ENCODE data around the gene SBF2. TPM values are rescaled to one million over a fixed set of nuclear protein-coding genes. Genes with fewer than 3 reads are reported as not detected.
"Not testable (repeated sequence)": the region's sequence is repeated elsewhere in the genome, so short reads cannot be mapped to it uniquely, and the experiment has no call there.

The SBF2 gene
- total RNA-seq, 1 donor from 2014 or later = 24.0 TPM

DNA sequence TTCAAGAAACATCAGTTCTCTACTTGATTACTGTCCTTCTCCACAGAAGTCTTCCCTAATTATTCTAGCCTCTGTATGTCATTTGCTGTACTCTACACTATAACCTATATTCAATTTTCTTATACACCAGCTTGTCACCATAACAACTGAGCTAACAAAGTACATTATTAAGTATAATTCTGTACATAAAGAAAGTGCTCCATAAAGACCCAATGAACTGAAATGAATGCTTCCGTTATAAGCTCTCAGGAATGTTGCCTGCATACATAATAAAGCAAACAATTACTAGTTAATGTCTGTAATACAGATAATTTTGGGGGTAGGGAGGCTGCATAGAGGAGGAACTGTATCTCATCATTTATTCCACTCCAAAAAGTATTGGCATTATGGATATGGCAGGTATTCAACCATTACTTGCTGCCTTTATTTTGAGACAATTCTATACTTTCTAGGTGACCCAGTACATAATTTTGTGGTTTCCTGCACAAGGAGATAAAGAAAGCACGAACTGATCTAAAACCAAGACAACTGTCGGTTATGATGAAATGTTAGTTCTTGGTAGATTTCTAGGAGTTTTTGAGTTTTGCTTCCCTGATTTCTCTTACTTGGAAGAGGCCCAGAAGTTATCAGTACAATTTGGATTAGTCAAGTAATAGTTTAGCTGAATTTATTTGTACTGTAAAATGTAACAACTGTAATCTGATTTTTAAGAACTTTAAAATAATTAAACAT lies 202.5 kb downstream of the SBF2 start:
- H3K4me3 ChIP-seq (ENCODE audit: low read depth, low read length) = no peak overlapping the region
- H3K36me3 ChIP-seq (ENCODE audit: control insufficient read depth, insufficient read depth, low read length) = no peaks in the 10 kb centered on the region
- TF ChIP-seq, protein P1, sequence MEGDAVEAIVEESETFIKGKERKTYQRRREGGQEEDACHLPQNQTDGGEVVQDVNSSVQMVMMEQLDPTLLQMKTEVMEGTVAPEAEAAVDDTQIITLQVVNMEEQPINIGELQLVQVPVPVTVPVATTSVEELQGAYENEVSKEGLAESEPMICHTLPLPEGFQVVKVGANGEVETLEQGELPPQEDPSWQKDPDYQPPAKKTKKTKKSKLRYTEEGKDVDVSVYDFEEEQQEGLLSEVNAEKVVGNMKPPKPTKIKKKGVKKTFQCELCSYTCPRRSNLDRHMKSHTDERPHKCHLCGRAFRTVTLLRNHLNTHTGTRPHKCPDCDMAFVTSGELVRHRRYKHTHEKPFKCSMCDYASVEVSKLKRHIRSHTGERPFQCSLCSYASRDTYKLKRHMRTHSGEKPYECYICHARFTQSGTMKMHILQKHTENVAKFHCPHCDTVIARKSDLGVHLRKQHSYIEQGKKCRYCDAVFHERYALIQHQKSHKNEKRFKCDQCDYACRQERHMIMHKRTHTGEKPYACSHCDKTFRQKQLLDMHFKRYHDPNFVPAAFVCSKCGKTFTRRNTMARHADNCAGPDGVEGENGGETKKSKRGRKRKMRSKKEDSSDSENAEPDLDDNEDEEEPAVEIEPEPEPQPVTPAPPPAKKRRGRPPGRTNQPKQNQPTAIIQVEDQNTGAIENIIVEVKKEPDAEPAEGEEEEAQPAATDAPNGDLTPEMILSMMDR (IDR thresholded peaks at IDR 0.05; ENCODE audit: insufficient read depth, low read length, severe bottlenecking) = no peak
- FAIRE-seq (no peak), DNase-seq (ENCODE audit: low read depth) (no peak)
- no peaks in the 10 kb centered on the region for H3K27me3 ChIP-seq (ENCODE audit: control insufficient read depth, insufficient read depth, low read length)

DNA sequence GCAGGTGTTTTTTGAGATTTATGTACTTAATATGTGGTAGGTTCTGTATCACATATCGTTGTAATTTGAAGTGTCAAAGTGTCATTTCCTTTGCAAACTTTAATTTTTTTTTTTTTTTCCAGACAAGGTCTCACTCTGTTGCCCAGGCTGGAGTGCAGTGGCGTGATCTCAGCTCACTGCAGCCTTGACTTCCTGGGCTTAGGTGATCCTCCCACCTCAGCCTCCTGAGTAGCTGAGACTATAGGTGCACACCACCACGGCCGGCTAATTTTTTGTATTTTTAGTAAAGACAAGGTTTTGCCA lies 206.1 kb downstream of the SBF2 start:
- FAIRE-seq; H3K4me3 ChIP-seq (ENCODE audit: low read depth, low read length); DNase-seq (ENCODE audit: low read depth); H3K36me3 ChIP-seq (ENCODE audit: control insufficient read depth, insufficient read depth, low read length); H3K27me3 ChIP-seq (ENCODE audit: control insufficient read depth, insufficient read depth, low read length): not testable (repeated sequence)

DNA sequence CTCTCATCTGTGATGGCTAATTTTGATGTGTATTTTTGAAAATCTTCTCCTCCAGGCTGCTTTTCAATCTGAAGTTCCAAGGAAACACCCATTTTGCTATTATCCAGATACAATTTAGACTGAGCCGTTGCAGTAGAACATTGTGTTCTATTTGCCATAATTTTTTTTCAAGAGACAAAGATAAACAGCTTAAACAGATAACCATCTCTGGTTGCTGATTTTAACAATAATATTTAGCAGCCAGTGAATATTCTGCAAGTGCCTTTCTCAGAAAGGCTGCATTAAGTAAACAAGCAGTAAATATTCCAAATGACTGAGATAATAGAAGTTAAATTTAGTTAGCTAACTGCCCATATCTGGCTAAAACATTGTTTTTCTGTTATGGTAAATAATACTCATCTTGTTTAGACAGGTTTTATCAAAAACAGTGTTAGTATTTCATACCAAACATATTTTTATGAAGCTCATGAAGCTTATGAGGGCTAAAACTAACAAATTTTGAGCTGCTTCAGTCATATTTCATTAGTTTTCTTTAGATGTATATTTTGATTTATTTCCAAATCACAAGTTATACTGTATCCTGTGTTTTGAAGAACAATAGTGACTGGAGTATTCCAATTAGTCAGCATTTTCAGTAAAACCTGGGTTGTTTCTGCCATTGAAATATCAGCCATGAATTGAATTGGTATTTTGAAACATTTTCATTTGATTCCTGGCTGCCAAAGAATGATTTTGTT lies 206.7 kb downstream of the SBF2 start:
- H3K36me3 ChIP-seq (ENCODE audit: control insufficient read depth, insufficient read depth, low read length) = no peaks in the 10 kb centered on the region
- no peaks in the 10 kb centered on the region for H3K27me3 ChIP-seq (ENCODE audit: control insufficient read depth, insufficient read depth, low read length)
- DNase-seq (ENCODE audit: low read depth) = no peak
- TF ChIP-seq, protein P1 (IDR thresholded peaks at IDR 0.05; ENCODE audit: insufficient read depth, low read length, severe bottlenecking) = no peak
- no peak overlapping the region for H3K4me3 ChIP-seq (ENCODE audit: low read depth, low read length)
- no peak for FAIRE-seq

DNA sequence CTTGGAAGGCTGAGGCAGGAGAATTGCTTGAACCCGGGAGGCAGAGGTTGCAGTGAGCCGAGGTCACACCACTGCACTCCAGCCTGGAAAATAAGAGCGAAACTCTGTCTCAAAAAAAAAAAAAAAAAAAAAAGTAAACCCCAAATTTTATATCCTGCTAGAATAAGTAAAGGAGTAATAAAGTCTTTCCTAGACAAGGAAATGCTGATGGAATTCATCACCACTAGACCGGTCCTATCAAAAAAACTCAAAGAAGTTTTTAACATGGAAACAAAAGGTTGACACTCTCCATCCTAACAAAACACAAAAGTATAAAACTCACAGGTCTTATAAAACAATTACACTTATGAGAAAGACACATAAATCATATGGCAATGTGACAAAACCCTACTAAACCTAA lies 213.9 kb downstream of the SBF2 start:
- no peaks in the 10 kb centered on the region for H3K36me3 ChIP-seq (ENCODE audit: control insufficient read depth, insufficient read depth, low read length)
- DNase-seq (ENCODE audit: low read depth) (no peak), FAIRE-seq (no peak)
- no peaks in the 10 kb centered on the region for H3K27me3 ChIP-seq (ENCODE audit: control insufficient read depth, insufficient read depth, low read length)
- H3K4me3 ChIP-seq (ENCODE audit: low read depth, low read length) = no peak overlapping the region
- TF ChIP-seq, protein P1 (IDR thresholded peaks at IDR 0.05; ENCODE audit: insufficient read depth, low read length, severe bottlenecking) = no peak

DNA sequence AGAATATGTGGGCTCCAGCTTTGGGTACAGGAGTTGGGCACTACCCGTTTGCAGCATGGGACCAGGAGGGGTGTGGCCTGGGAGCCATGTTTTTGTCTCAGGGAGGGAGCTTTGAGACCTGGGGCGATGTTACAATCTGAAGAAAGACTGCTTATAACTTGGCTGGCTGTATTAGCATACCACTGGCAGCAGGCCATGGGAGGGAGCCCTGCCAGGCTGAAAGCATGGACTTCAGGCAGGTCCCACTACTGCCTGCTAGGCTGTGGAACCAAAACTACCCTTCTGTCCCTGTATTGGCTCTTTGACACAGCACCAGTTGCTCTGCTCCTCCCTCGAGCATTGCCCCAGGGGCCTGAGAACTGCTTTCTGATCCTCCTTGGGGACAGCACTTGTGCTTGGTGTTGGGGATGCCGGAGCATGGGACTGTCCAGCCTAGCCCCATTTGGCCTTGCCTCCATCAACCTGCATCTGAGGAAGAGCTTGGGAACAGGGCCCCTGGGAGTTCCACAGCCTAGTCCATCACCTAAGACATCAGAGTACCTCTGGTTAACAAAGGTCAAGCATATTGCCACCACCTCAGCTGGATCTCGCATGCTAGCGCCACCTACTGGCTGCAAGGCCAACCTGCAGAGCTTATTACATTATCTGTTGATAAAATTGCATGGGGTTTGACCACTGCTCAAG lies 217.4 kb downstream of the SBF2 start:
- no peak overlapping the region for H3K4me3 ChIP-seq (ENCODE audit: low read depth, low read length)
- TF ChIP-seq, protein P1 (IDR thresholded peaks at IDR 0.05; ENCODE audit: insufficient read depth, low read length, severe bottlenecking) = peak; percentile 65
- no peaks in the 10 kb centered on the region for H3K36me3 ChIP-seq (ENCODE audit: control insufficient read depth, insufficient read depth, low read length)
- H3K27me3 ChIP-seq (ENCODE audit: control insufficient read depth, insufficient read depth, low read length) = no peaks in the 10 kb centered on the region
- DNase-seq (ENCODE audit: low read depth) (peak; percentile 22), FAIRE-seq (no peak)

DNA sequence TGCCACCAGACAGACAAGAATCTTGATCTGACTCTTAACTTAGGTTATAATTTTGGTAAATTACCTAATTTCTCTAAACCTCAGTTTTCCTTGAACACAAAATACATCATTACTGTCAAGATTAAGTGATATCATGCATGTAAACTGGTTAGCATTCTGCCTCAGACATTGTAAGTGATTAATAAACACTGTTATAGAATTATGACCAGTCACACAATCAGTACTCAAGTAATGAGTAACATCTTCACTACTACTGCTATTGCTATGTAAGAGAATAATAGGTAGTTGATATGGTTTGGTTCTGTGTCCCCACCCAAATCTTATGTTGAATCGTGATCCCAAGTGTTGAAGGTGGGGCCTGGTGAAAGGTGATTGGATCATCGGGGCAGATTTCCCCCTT lies 218.9 kb downstream of the SBF2 start:
- Histone ChIP-seq H3K4me3 (ENCODE audit: low read depth, low read length) (no peak overlapping the region), H3K36me3 (ENCODE audit: control insufficient read depth, insufficient read depth, low read length) (no peaks in the 10 kb centered on the region), H3K27me3 (ENCODE audit: control insufficient read depth, insufficient read depth, low read length) (no peaks in the 10 kb centered on the region)
- TF ChIP-seq, protein P1 (IDR thresholded peaks at IDR 0.05; ENCODE audit: insufficient read depth, low read length, severe bottlenecking) = no peak
- no peak for DNase-seq (ENCODE audit: low read depth)
- FAIRE-seq = no peak

All from bronchial epithelial cell (primary cell).